GM12878 (cell line): ENCODE results near the gene DCTN1. TPM values are rescaled to one million over a fixed set of nuclear protein-coding genes. Genes with fewer than 3 reads are reported as not detected.
A peak's percentile ranks its signal among the peaks of the same experiment; 100 is the strongest.
"Not testable (repeated sequence)": the region's sequence is repeated elsewhere in the genome, so short reads cannot be mapped to it uniquely, and the experiment has no call there.

Experiments
- ATAC-seq: fragments of 200-7000 bp; cut with Tn5 transposase; 3 replicates; pipeline ENCODE4 v1.9.1; 2020; ENCODE audit warnings: mild to moderate bottlenecking, moderate library complexity
- BruUV-seq: library from RNA; stranded (reverse); fragments of 400-500 nt; replicated peaks from 2 replicates; lab custom pipeline; 2021; lab: Mats Ljungman, UMichigan
- CTCF ChIA-PET: fragments of 300-600 bp; sonication (Branson Sonifier 250); formaldehyde crosslinking; extraction: SDS; loops from one replicate; lab custom pipeline; 2021; ENCODE audit warnings: inconsistent platforms; lab: Yijun Ruan, JAX
- POLR2A ChIA-PET: fragments of 350-600 bp; formaldehyde crosslinking; extraction: SDS; loops from one replicate; lab custom pipeline; 2021; ENCODE audit warnings: inconsistent platforms; lab: Charles Lee
- RAD21 ChIA-PET: fragments of 300-600 bp; sonication (Branson Sonifier 250); formaldehyde crosslinking; loops from one replicate; lab custom pipeline; 2023; ENCODE audit warnings: antibody characterized with exemption; ENCODE audit not compliant: unreplicated experiment; lab: Charles Lee
- SMC1A ChIA-PET: fragments of 300-600 bp; sonication (Branson Sonifier 250); formaldehyde crosslinking; loops from one replicate; lab custom pipeline; 2023; ENCODE audit not compliant: unreplicated experiment, uncharacterized antibody; lab: Charles Lee
- DNase-seq: peaks from one replicate; pipeline ENCODE4 v3.0.0-alpha.2; 2011; ENCODE audit warnings: low read depth, low spot score
- FAIRE-seq: peaks from 3 replicates; lab custom pipeline; 2011; peaks lifted over from hg19 to GRCh38; lab: Jason Lieb, UNC
- H2AFZ ChIP-seq: 2 replicates; pipeline ENCODE4 v1.6.0; 2011; ENCODE audit warnings: low read depth, low read length, control low read depth; ENCODE audit not compliant: control insufficient read depth
- H3K27ac ChIP-seq: 2 replicates; pipeline ENCODE4 v1.5.1; 2011; ENCODE audit warnings: control low read depth; ENCODE audit not compliant: control insufficient read depth, insufficient read depth
- H3K27me3 ChIP-seq, 2 experiments: replicated peaks in 1 of 2; 2 replicates each; pipeline versions ENCODE4 v1.6.0 to v1.6.1; 2011; ENCODE audit warnings: low read length in 1 of 2; ENCODE audit not compliant: control insufficient read depth in 2 of 2, insufficient read depth in 2 of 2
- H3K36me3 ChIP-seq, 2 experiments: 2 replicates each; pipeline ENCODE4 v1.5.1; 2011; ENCODE audit warnings: low read length in 1 of 2; ENCODE audit not compliant: control insufficient read depth in 2 of 2, insufficient read depth in 2 of 2
- H3K4me1 ChIP-seq: 2 replicates; pipeline ENCODE4 v1.6.1; 2011; ENCODE audit warnings: mild to moderate bottlenecking, low read length, moderate library complexity, mixed read lengths; ENCODE audit not compliant: control insufficient read depth, insufficient read depth
- H3K4me2 ChIP-seq: 2 replicates; pipeline ENCODE4 v1.6.0; 2011; ENCODE audit warnings: control low read depth; ENCODE audit not compliant: control insufficient read depth, insufficient read depth
- H3K4me3 ChIP-seq: fragments of 200-600 bp; sonication (generic); 2 replicates; pipeline ENCODE4 v1.5.1; 2016
- H3K79me2 ChIP-seq: 2 replicates; pipeline ENCODE4 v1.6.0; 2011; ENCODE audit warnings: low read length; ENCODE audit not compliant: control insufficient read depth, insufficient read depth
- H3K9ac ChIP-seq: 2 replicates; pipeline ENCODE4 v1.8.0; 2011; ENCODE audit warnings: low read length, control low read depth, mixed read lengths; ENCODE audit not compliant: control insufficient read depth, insufficient read depth
- H3K9me3 ChIP-seq: replicated peaks from 3 replicates; pipeline ENCODE4 v1.5.1; 2011; ENCODE audit warnings: mild to moderate bottlenecking, low read length; ENCODE audit not compliant: control insufficient read depth, insufficient read depth
- H4K20me1 ChIP-seq: 2 replicates; pipeline ENCODE4 v1.6.0; 2011; ENCODE audit not compliant: control insufficient read depth, insufficient read depth
- MLLT1 ChIP-seq: fragments of 450-650 bp; IDR thresholded peaks from 2 replicates; pipeline ENCODE4 v1.6.1; 2016; ENCODE audit warnings: mild to moderate bottlenecking
- WGBS: methylation state at CpG from one replicate; pipeline ENCODE4 v1.1.6; 2016; ENCODE audit warnings: low lambda C conversion rate; ENCODE audit not compliant: insufficient replicate concordance, insufficient coverage; ENCODE audit errors: missing lambda C conversion rate; 5-methylcytosine and 5-hydroxymethylcytosine counted together
- in situ Hi-C: fragments of 300-500 bp; cut with MboI; formaldehyde crosslinking; loops from 9 replicates; pipeline ENCODE4 v1.14.3; 2018; ENCODE audit warnings: mixed read lengths
- intact Hi-C: fragments of 100-400 bp; cut with micrococcal nuclease; formaldehyde crosslinking; loops from one replicate; pipeline ENCODE4 v1.14.2; 2022; ENCODE audit not compliant: unreplicated experiment
- polyA plus RNA-seq, 11 experiments: library from polyadenylated mRNA; depleted of rRNA in 4 of 11; unstranded in 6 of 11; stranded (reverse) in 5 of 11; fragments of >200 nt; fragmentation: Nextera tagmentation in 4 of 11; fragmentation: Illumina TruSeq in 1 of 11; extraction: Ambion mirVana in 4 of 11; extraction: Trizol in 1 of 11; gene quantifications; 1 replicate in 1 of 11; 2 replicates in 10 of 11; pipeline versions ENCODE4 v1.2.1 to v1.2.3, GENCODE V29; 2011 to 2016; ENCODE audit warnings: inconsistent platforms in 2 of 11, missing spikeins in 2 of 11, low read depth in 1 of 11
- total RNA-seq, 4 experiments: library from RNA; depleted of rRNA in 3 of 4; stranded (reverse); fragments of >200 nt in 3 of 4; fragmentation: Illumina TruSeq in 1 of 4; extraction: Trizol in 1 of 4; gene quantifications; 2 replicates each; pipeline versions ENCODE4 v1.2.1 to v1.2.3, GENCODE V29; 2013 to 2021

DCTN1 gene
- total and polyA plus RNA-seq, 10 of the 15 experiments (the other 5 are each of a cell fraction or from before 2014, with no cell fraction given) = 44.1 to 116 (median 64.8) TPM

- peaks cover 29% of the 10 kb centered on the region for H3K4me1 ChIP-seq
- not testable (repeated sequence) for BruUV-seq
- SMC1A ChIA-PET = interaction anchor here (0.7 to 3.0 kb wide), 9 partner anchors 12 to 169 kb away, joined by 3 to 24 read pairs (median 3); partner anchors contain the start of genes INO80B and WBP1
Observed at GRCh38 chr2:74420443-74421103, 40.5 kb upstream of the DCTN1 start.

More at GRCh38 chr2:74420443-74421103, 40.5 kb upstream of the DCTN1 start:
- H4K20me1 ChIP-seq, ATAC-seq, H3K27me3 ChIP-seq, FAIRE-seq, H3K79me2 ChIP-seq, H3K9me3 ChIP-seq, in situ Hi-C loops, H2AFZ ChIP-seq, DNase-seq, H3K36me3 ChIP-seq: not testable (repeated sequence)
- CTCF ChIA-PET = interaction anchor here (0.8 to 1.5 kb wide), 10 partner anchors 19 to 295 kb away, joined by 3 to 6 read pairs (median 4); partner anchors contain the start of gene INO80B
- peak; percentile 69 for TF ChIP-seq MLLT1
- Histone ChIP-seq H3K9ac (peak overlapping the region; percentile 60; the same call in 1 of the 2 replicates), H3K27ac (peak overlapping the region; percentile 80), H3K4me2 (peak overlapping the region; percentile 83), H3K4me3 (peak overlapping the region; percentile 78)
- RAD21 ChIA-PET = interaction anchor here (0.9 to 2.4 kb wide), 7 partner anchors 15 to 147 kb away, joined by 3 to 11 read pairs (median 6); partner anchors contain the start of genes HTRA2, INO80B and WBP1
- POLR2A ChIA-PET = interaction anchor here (0.8 to 1.9 kb wide), 8 partner anchors 11 to 146 kb away, joined by 3 to 21 read pairs (median 6); partner anchors contain the start of genes INO80B and WBP1
- intact Hi-C loops = loop anchor here (2.0 kb wide), 1 partner anchor 34 kb away; the partner anchor contains the start of gene INO80B
- 70% methylated on average over 18 of the region's 19 CpGs for WGBS
